Tibial nerve (tissue), 4 donors: ENCODE data around the gene CEP85L.

Source experiments
- EP300 ChIP-seq, 2 donors: sonication (generic); formaldehyde crosslinking; IDR thresholded peaks; one replicate each; pipeline ENCODE4 v1.6.1; 2017; ENCODE audit warnings: antibody characterized with exemption in 2 of 2, mild to moderate bottlenecking in 1 of 2
- TF ChIP-seq, protein P1 (sequence below), 5 experiments: fragments of 200-600 bp in 3 of 5; fragments of 450-650 bp in 2 of 5; sonication (generic) in 3 of 5; IDR thresholded peaks; one replicate each; pipeline ENCODE4 v1.5.1; 2016 to 2019; ENCODE audit warnings: antibody characterized with exemption in 5 of 5, mild to moderate bottlenecking in 3 of 5, moderate library complexity in 2 of 5

DNA sequence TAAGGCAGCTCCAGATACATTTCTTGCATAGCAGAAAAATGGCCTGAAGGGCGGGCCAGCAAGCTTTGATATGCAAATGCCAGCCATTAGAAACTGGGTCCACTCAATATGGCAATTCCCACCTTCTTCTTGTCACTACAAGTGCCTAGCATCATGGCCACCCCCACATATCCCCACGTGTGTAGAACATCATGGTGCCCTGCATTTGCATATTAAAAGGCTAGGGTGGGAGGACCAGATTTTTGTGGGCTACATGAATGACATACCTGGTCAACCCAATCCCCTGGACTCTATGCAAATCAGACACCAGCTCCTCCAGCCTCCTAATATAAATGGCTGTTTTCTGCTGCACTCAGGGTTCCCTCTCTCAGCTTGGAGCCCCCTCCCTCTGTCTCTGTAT is 71.6 kb downstream of the CEP85L start:
- TF ChIP-seq, protein P1, sequence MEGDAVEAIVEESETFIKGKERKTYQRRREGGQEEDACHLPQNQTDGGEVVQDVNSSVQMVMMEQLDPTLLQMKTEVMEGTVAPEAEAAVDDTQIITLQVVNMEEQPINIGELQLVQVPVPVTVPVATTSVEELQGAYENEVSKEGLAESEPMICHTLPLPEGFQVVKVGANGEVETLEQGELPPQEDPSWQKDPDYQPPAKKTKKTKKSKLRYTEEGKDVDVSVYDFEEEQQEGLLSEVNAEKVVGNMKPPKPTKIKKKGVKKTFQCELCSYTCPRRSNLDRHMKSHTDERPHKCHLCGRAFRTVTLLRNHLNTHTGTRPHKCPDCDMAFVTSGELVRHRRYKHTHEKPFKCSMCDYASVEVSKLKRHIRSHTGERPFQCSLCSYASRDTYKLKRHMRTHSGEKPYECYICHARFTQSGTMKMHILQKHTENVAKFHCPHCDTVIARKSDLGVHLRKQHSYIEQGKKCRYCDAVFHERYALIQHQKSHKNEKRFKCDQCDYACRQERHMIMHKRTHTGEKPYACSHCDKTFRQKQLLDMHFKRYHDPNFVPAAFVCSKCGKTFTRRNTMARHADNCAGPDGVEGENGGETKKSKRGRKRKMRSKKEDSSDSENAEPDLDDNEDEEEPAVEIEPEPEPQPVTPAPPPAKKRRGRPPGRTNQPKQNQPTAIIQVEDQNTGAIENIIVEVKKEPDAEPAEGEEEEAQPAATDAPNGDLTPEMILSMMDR (IDR thresholded peaks at IDR 0.05), result no peak
- no peak for TF ChIP-seq EP300 (IDR thresholded peaks at IDR 0.05)
